H9 (cell line): ENCODE measurements around the gene P3R3URF. TPM values are rescaled to one million over a fixed set of nuclear protein-coding genes. Genes with fewer than 3 reads are reported as not detected.
A peak's percentile ranks its signal among the peaks of the same experiment; 100 is the strongest.

ENCODE experiments used
- DNase-seq: peaks from one replicate; pipeline ENCODE4 v3.0.0-alpha.2; 2017
- H2AFZ ChIP-seq: one replicate; pipeline ENCODE4 v1.6.1; 2013; ENCODE audit warnings: mild to moderate bottlenecking, low read length, control low read depth, moderate library complexity
- H2AK5ac ChIP-seq: 2 replicates; pipeline ENCODE4 v1.6.1; 2013; ENCODE audit warnings: low read length, control low read depth, mixed read lengths; ENCODE audit not compliant: insufficient read length
- H2BK120ac ChIP-seq: one replicate; pipeline ENCODE4 v1.6.1; 2013; ENCODE audit warnings: low read depth, mild to moderate bottlenecking, low read length, control low read depth, inconsistent platforms; ENCODE audit not compliant: poor library complexity, severe bottlenecking
- H2BK12ac ChIP-seq: 2 replicates; pipeline ENCODE4 v1.6.1; 2013; ENCODE audit warnings: low read length, control low read depth, mixed read lengths, low read depth; ENCODE audit not compliant: insufficient read length
- H2BK15ac ChIP-seq: 2 replicates; pipeline ENCODE4 v1.6.1; 2013; ENCODE audit warnings: low read depth, low read length, control low read depth
- H2BK20ac ChIP-seq: one replicate; pipeline ENCODE4 v1.6.1; 2013; ENCODE audit warnings: low read depth, mild to moderate bottlenecking, low read length, control low read depth, inconsistent platforms; ENCODE audit not compliant: poor library complexity, severe bottlenecking
- H2BK5ac ChIP-seq: 2 replicates; pipeline ENCODE4 v1.6.1; 2013; ENCODE audit warnings: low read length, control low read depth, mixed read lengths; ENCODE audit not compliant: insufficient read length
- H3K14ac ChIP-seq: 2 replicates; pipeline ENCODE4 v1.6.1; 2013; ENCODE audit warnings: low read length, control low read depth; ENCODE audit not compliant: insufficient read depth
- H3K18ac ChIP-seq: 2 replicates; pipeline ENCODE4 v1.6.1; 2013; ENCODE audit warnings: low read depth, mild to moderate bottlenecking, mixed read lengths, low read length, control low read depth; ENCODE audit not compliant: insufficient read length
- H3K23ac ChIP-seq: 2 replicates; pipeline ENCODE4 v1.6.1; 2013; ENCODE audit warnings: low read length, control low read depth, mixed read lengths, low read depth; ENCODE audit not compliant: insufficient read length
- H3K23me2 ChIP-seq: 2 replicates; pipeline ENCODE4 v1.6.1; 2013; ENCODE audit warnings: low read depth, mild to moderate bottlenecking, mixed read lengths, low read length, control low read depth; ENCODE audit not compliant: insufficient read length, poor library complexity, severe bottlenecking
- H3K27ac ChIP-seq: 2 replicates; pipeline ENCODE4 v1.5.1; 2013; ENCODE audit warnings: low read length, control low read depth, mixed read lengths, low read depth; ENCODE audit not compliant: insufficient read length
- H3K27me3 ChIP-seq: 2 replicates; pipeline ENCODE4 v1.6.1; 2013; ENCODE audit warnings: low read length, control low read depth, inconsistent platforms; ENCODE audit not compliant: insufficient read depth
- H3K4ac ChIP-seq: 2 replicates; pipeline ENCODE4 v1.6.1; 2013; ENCODE audit warnings: low read depth, mild to moderate bottlenecking, control low read depth, inconsistent platforms, low read length, moderate library complexity
- H3K4me1 ChIP-seq: 2 replicates; pipeline ENCODE4 v1.6.1; 2013; ENCODE audit warnings: low read length, control low read depth, inconsistent platforms; ENCODE audit not compliant: insufficient read depth
- H3K4me2 ChIP-seq: 2 replicates; pipeline ENCODE4 v1.6.1; 2013; ENCODE audit warnings: low read length, control low read depth, mixed read lengths; ENCODE audit not compliant: insufficient read length, insufficient read depth
- H3K56ac ChIP-seq: 2 replicates; pipeline ENCODE4 v1.6.1; 2013; ENCODE audit warnings: low read depth, mild to moderate bottlenecking, mixed read lengths, low read length, control low read depth; ENCODE audit not compliant: insufficient read length
- H3K79me1 ChIP-seq: 2 replicates; pipeline ENCODE4 v1.6.1; 2013; ENCODE audit warnings: low read depth, mild to moderate bottlenecking, moderate library complexity, low read length, control low read depth, inconsistent platforms; ENCODE audit not compliant: insufficient read depth, poor library complexity, severe bottlenecking
- H3K79me2 ChIP-seq: 2 replicates; pipeline ENCODE4 v1.6.1; 2013; ENCODE audit warnings: low read length, control low read depth, inconsistent platforms; ENCODE audit not compliant: insufficient read depth
- H3K9ac ChIP-seq: 2 replicates; pipeline ENCODE4 v1.6.1; 2013; ENCODE audit warnings: low read length, control low read depth, mixed read lengths; ENCODE audit not compliant: insufficient read length; ENCODE audit errors: extremely low read depth
- H3K9me3 ChIP-seq: one replicate; pipeline ENCODE4 v1.6.1; 2013; ENCODE audit warnings: low read depth, low read length, inconsistent platforms; ENCODE audit not compliant: control insufficient read depth
- H3T11ph ChIP-seq: one replicate; pipeline ENCODE4 v1.6.1; 2013; ENCODE audit warnings: mild to moderate bottlenecking, low read length, control low read depth, inconsistent platforms
- H4K20me1 ChIP-seq: one replicate; pipeline ENCODE4 v1.6.1; 2013; ENCODE audit not compliant: control insufficient read depth, insufficient read length, insufficient read depth
- H4K5ac ChIP-seq: 2 replicates; pipeline ENCODE4 v1.6.1; 2013; ENCODE audit warnings: low read depth, mild to moderate bottlenecking, mixed read lengths, low read length, control low read depth; ENCODE audit not compliant: insufficient read length
- H4K8ac ChIP-seq: replicated peaks from 2 replicates; pipeline ENCODE4 v1.6.1; 2013; ENCODE audit warnings: low read length, control low read depth, mixed read lengths, low read depth; ENCODE audit not compliant: insufficient read length
- H4K91ac ChIP-seq: 2 replicates; pipeline ENCODE4 v1.6.1; 2013; ENCODE audit warnings: low read depth, mild to moderate bottlenecking, moderate library complexity, mixed read lengths, low read length, control low read depth; ENCODE audit not compliant: insufficient read length
- H3K27ac Mint-ChIP-seq, 3 experiments: 2 replicates in 2 of 3; 3 replicates in 1 of 3; pipeline ENCODE4 v1.8.0; 2020 to 2021; ENCODE audit warnings: mixed read lengths in 3 of 3, mild to moderate bottlenecking in 1 of 3, moderate library complexity in 1 of 3
- H3K27me3 Mint-ChIP-seq: 2 replicates; pipeline ENCODE4 v1.8.0; 2021; ENCODE audit warnings: low read depth, mild to moderate bottlenecking, moderate library complexity, mixed read lengths
- H3K36me3 Mint-ChIP-seq, 3 experiments: 2 replicates in 2 of 3; 3 replicates in 1 of 3; pipeline ENCODE4 v1.8.0; 2020 to 2021; ENCODE audit warnings: low read depth in 3 of 3, mixed read lengths in 3 of 3; ENCODE audit not compliant: insufficient read depth in 1 of 3
- H3K4me1 Mint-ChIP-seq, 2 experiments: 2 replicates each; pipeline ENCODE4 v1.8.0; 2020; ENCODE audit warnings: mixed read lengths in 2 of 2
- H3K4me3 Mint-ChIP-seq, 2 experiments: 2 replicates in 1 of 2; 3 replicates in 1 of 2; pipeline ENCODE4 v1.8.0; 2020 to 2021; ENCODE audit warnings: mild to moderate bottlenecking in 2 of 2, mixed read lengths in 2 of 2, moderate library complexity in 1 of 2
- H3K9me3 Mint-ChIP-seq, 2 experiments: 2 replicates in 1 of 2; 3 replicates in 1 of 2; pipeline ENCODE4 v1.8.0; 2020; ENCODE audit warnings: mild to moderate bottlenecking in 2 of 2, mixed read lengths in 2 of 2, moderate library complexity in 1 of 2
- CTCF ChIP-seq: fragments of 200-600 bp; sonication (generic); conservative IDR thresholded peaks from 3 replicates; pipeline ENCODE4 v1.8.0; 2021; ENCODE audit warnings: antibody characterized with exemption, mild to moderate bottlenecking
- WGBS: extraction: QIAGEN DNeasy Blood & Tissue Kit; methylation state at CpG from one replicate; pipeline ENCODE4 v1.1.7; 2013; ENCODE audit warnings: missing lambda C conversion rate, low lambda C conversion rate, mixed read lengths; ENCODE audit not compliant: insufficient read length; ENCODE audit errors: extremely low coverage; 5-methylcytosine and 5-hydroxymethylcytosine counted together
- total RNA-seq: library from RNA; stranded (reverse); gene quantifications from 2 replicates; pipeline ENCODE4 v1.2.1, GENCODE V29; 2021

Gene P3R3URF
- total RNA-seq, 1 experiment from 2014 or later, result not detected

- no peak overlapping the region for H2BK15ac ChIP-seq
- H4K5ac ChIP-seq, result no peak overlapping the region
- H3K4me1 Mint-ChIP-seq, result peaks cover 7 to 11% of the 10 kb centered on the region in 2 experiments
- H3K4me2 ChIP-seq, result no peak overlapping the region
- no peak overlapping the region for H3K56ac ChIP-seq
- H3K27me3 Mint-ChIP-seq, result no peaks in the 10 kb centered on the region; the same call in none of the 2 replicates
- H4K91ac ChIP-seq, result no peak overlapping the region
- no peak overlapping the region for H2AFZ ChIP-seq
- no peak overlapping the region for H2BK20ac ChIP-seq
- H2BK12ac ChIP-seq, result no peak overlapping the region
- H3T11ph ChIP-seq, result no peak overlapping the region
- DNase-seq, result no peak
- no peaks in the 10 kb centered on the region for H3K9me3 ChIP-seq
- no peaks in the 10 kb centered on the region; the same call in 1 of the 2 replicates for H3K4me1 ChIP-seq
- H3K36me3 Mint-ChIP-seq, result no peaks in the 10 kb centered on the region
- no peak for TF ChIP-seq CTCF
- H3K23me2 ChIP-seq, result no peaks in the 10 kb centered on the region
- H2BK5ac ChIP-seq, result no peak overlapping the region
- no peak overlapping the region for H3K27ac Mint-ChIP-seq
- H3K4ac ChIP-seq, result no peak overlapping the region
- H2AK5ac ChIP-seq, result no peak overlapping the region
- no CpG with 5 or more reads among the region's 2 CpGs for WGBS
- H3K4me3 Mint-ChIP-seq, result peak overlapping the region in 1 of 2 experiments; percentile 52; a peak in 2 of 5 replicates
- no peak overlapping the region for H3K27ac ChIP-seq
- H3K79me1 ChIP-seq, result no peaks in the 10 kb centered on the region
- no peak overlapping the region for H2BK120ac ChIP-seq
- H3K18ac ChIP-seq, result no peak overlapping the region
- no peaks in the 10 kb centered on the region for H4K20me1 ChIP-seq
- no peaks in the 10 kb centered on the region for H3K79me2 ChIP-seq
- H3K9ac ChIP-seq, result no peak overlapping the region
- H3K27me3 ChIP-seq, result no peaks in the 10 kb centered on the region
- no peak overlapping the region for H3K23ac ChIP-seq
- no peak overlapping the region for H4K8ac ChIP-seq
- H3K9me3 Mint-ChIP-seq, result no peaks in the 10 kb centered on the region; a peak in 1 of 5 replicates
- no peak overlapping the region for H3K14ac ChIP-seq
Measured at GRCh38 chr1:46148318-46148717, 28.0 kb downstream of the P3R3URF start.
